Measurements from ENCODE around the gene COTL1. TPM values are rescaled to one million over a fixed set of nuclear protein-coding genes. Genes with fewer than 3 reads are reported as not detected.

The COTL1 gene
- polyA plus RNA-seq, 1 of the 3 experiments (the other 2 are of a cell fraction): 91.6 TPM

- Histone ChIP-seq H4K20me1 (ENCODE audit: insufficient read depth) (peaks cover 10% of the 10 kb centered on the region), H3K4me2 (peak overlapping the region; percentile 96), H3K9ac (peak overlapping the region; percentile 66), H3K27ac (ENCODE audit: low read depth in 2 of 2, low read length in 1 of 2) (no peak overlapping the region), H3K9me2 (no peaks in the 10 kb centered on the region), H3F3A (replicated peaks; ENCODE audit: insufficient read depth) (peaks cover 18% of the 10 kb centered on the region), H3K79me2 (ENCODE audit: insufficient read depth) (peaks cover 47% of the 10 kb centered on the region; the same call in 1 of the 2 replicates), H3K4me1 (ENCODE audit: control insufficient read depth in 1 of 2, insufficient read depth in 2 of 2, low read depth in 1 of 2, low read length in 1 of 2) (peaks cover 0 to 14% of the 10 kb centered on the region in 2 experiments; a peak in 1 of 4 replicates), H3K4me3 (ENCODE audit: low read depth in 2 of 2, low read length in 1 of 2) (peak overlapping the region; percentile 65 to 74), H3K27me3 (ENCODE audit: insufficient read depth) (no peaks in the 10 kb centered on the region), H3K36me3 (replicated peaks in 1 of 2; ENCODE audit: control insufficient read depth in 1 of 2, insufficient read depth in 2 of 2, low read length in 1 of 2) (peaks cover 8 to 17% of the 10 kb centered on the region in 2 experiments), H3K9me3 (no peaks in the 10 kb centered on the region), H2AFZ (ENCODE audit: low read depth) (no peak overlapping the region)
- DNase-seq: no peak
- WGBS (ENCODE audit: low lambda C conversion rate): 70% methylated on average over 6 of the region's 11 CpGs
- POLR2A ChIA-PET: no interaction called here
- CTCF ChIA-PET: interaction anchor here (0.7 to 6.4 kb wide), 8 partner anchors 12 to 321 kb away, joined by 3 to 33 read pairs (median 4); no protein-coding TSS in a partner anchor
- TF ChIP-seq SMC3 (IDR thresholded peaks at IDR 0.05; ENCODE audit: low read depth, low read length) (no peak), NFIC (IDR thresholded peaks at IDR 0.05; ENCODE audit: borderline replicate concordance) (no peak), EZH2phosphoT487 (IDR thresholded peaks at IDR 0.05; ENCODE audit: borderline replicate concordance, low read depth) (no peak), SIN3A (IDR thresholded peaks at IDR 0.05; ENCODE audit: borderline replicate concordance, low read depth, low read length) (no peak), TCF12 (IDR thresholded peaks at IDR 0.05) (no peak), USF1 (IDR thresholded peaks at IDR 0.05; ENCODE audit: borderline replicate concordance, low read depth) (no peak), REST (IDR thresholded peaks at IDR 0.05; ENCODE audit: low read depth, low read length) (no peak), GABPA (IDR thresholded peaks at IDR 0.05; ENCODE audit: low read depth) (no peak), RFX5 (IDR thresholded peaks at IDR 0.05; ENCODE audit: low read length) (no peak)
These were observed 31.6 kb upstream of the COTL1 start for GRCh38 chr16:84649511-84649861.

GRCh38 chr16:84648595-84649510 lies 31.0 kb upstream of the COTL1 start:
- DNase-seq: peak; percentile 79
- no peak overlapping the region for H3K27ac ChIP-seq (ENCODE audit: low read depth in 2 of 2, low read length in 1 of 2)
- 34% methylated on average over 20 of the region's 96 CpGs for WGBS (ENCODE audit: low lambda C conversion rate)
- TF ChIP-seq IRF3 (IDR thresholded peaks at IDR 0.05; ENCODE audit: low read depth, low read length) (no peak), CTCF (IDR thresholded peaks at IDR 0.05) (no peak), RAD21 (IDR thresholded peaks at IDR 0.05; ENCODE audit: low read length) (no peak), NFIC (IDR thresholded peaks at IDR 0.05; ENCODE audit: borderline replicate concordance) (no peak), PBX3 (IDR thresholded peaks at IDR 0.05) (no peak)

More at GRCh38 chr16:84648595-84649510, 31.0 kb upstream of the COTL1 start:
- ChIA-PET POLR2A (interaction anchor here (1.2 kb wide), 1 partner anchor 19 kb away, joined by 3 read pairs; no protein-coding TSS in a partner anchor), CTCF (interaction anchor here (0.6 to 6.4 kb wide), 10 partner anchors 13 to 222 kb away, joined by 3 to 33 read pairs (median 3); no protein-coding TSS in a partner anchor)
- Histone ChIP-seq H3K79me2 (ENCODE audit: insufficient read depth) (peaks cover 42% of the 10 kb centered on the region; the same call in 1 of the 2 replicates), H3K9me2 (no peaks in the 10 kb centered on the region), H4K20me1 (ENCODE audit: insufficient read depth) (peaks cover 10% of the 10 kb centered on the region), H2AFZ (ENCODE audit: low read depth) (0 out of 2 replicates have a peak overlapping the region, but pooled peaks have one; percentile 8), H3K36me3 (replicated peaks in 1 of 2; ENCODE audit: control insufficient read depth in 1 of 2, insufficient read depth in 2 of 2, low read length in 1 of 2) (peaks cover 8 to 17% of the 10 kb centered on the region in 2 experiments), H3F3A (replicated peaks; ENCODE audit: insufficient read depth) (peaks cover 21% of the 10 kb centered on the region), H3K9ac (peak overlapping the region; percentile 66), H3K4me3 (ENCODE audit: low read depth in 2 of 2, low read length in 1 of 2) (peak overlapping the region; percentile 65 to 74), H3K27me3 (ENCODE audit: insufficient read depth) (no peaks in the 10 kb centered on the region), H3K9me3 (no peaks in the 10 kb centered on the region), H3K4me2 (peak overlapping the region; percentile 96), H3K4me1 (ENCODE audit: control insufficient read depth in 1 of 2, insufficient read depth in 2 of 2, low read depth in 1 of 2, low read length in 1 of 2) (peaks cover 6 to 14% of the 10 kb centered on the region in 2 experiments; a peak in 2 of 4 replicates)

All from SK-N-SH (cell line).